NCI-H2107 (cell line): ENCODE results near the gene PEX14.
A peak's percentile ranks its signal among the peaks of the same experiment; 100 is the strongest.

Experiments
- DNase-seq: peaks from one replicate; lab custom pipeline; 2025; lab: John Stamatoyannopoulos, UW

PEX14 gene

DNA sequence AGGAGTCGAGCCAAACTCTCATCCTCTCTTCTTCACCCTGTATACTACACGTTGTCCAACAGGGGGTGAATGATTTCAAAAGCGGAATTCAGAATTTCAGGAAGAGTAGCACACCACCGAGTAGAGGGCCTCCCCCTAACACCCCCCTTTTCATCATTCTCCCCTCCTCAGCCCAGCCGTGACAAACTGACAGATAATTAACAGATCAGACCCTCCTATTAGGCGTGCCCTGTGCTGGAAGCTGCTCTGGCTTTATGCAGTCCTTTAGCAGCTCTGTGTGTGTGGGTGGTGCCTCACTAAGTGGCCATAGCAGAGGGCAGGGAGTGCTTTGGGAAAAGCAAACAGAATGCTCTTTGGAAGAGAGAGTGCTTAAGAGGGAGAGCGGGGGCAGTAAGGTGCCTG lies 44.3 kb downstream of the PEX14 start:
- no peak for DNase-seq

DNA sequence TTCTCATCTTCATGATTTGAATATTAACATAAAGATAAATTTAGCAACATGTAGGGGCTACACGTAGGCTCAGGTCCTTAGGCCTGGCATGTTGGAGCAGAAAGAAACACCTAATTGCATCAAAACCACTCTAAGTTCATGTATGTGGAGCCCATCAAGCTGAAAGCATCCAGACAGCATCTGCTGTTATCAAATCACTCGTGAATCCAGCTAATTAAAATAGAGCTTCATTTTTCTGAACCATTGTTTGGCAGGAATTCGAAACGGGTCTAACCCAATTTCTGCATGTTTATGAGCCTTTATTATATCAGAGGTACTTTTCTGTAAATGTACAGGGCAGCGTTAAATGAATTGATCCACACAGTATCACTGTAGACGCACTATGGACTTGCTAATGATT lies 45.7 kb downstream of the PEX14 start:
- DNase-seq = no peak

- no peak for DNase-seq
These were observed 46.2 kb downstream of the PEX14 start for GRCh38 chr1:10520952-10521351.

GRCh38 chr1:10521537-10522157 lies 46.9 kb downstream of the PEX14 start:
- DNase-seq = no peak

- no peak for DNase-seq
These were observed 47.6 kb downstream of the PEX14 start for GRCh38 chr1:10522322-10522860.

DNA sequence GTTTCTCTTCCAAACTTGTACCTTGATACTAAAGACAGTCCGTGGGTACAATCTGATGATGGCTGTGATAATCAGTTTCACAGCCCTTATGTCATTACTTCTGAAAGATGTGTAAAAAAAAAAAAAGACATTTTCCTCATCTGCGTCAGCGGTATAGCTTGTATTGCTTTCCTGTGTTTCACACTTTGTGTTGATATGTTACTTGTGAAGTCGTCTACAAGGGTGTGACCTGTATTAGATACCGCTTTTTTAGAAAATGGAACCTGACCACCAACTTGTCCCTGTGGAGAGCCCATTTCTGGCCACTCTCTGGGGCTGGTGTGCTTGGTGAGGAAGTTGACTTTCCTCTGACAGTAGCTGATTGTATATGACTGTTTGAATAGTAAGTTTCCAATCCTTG lies 50.5 kb downstream of the PEX14 start:
- no peak for DNase-seq

DNA sequence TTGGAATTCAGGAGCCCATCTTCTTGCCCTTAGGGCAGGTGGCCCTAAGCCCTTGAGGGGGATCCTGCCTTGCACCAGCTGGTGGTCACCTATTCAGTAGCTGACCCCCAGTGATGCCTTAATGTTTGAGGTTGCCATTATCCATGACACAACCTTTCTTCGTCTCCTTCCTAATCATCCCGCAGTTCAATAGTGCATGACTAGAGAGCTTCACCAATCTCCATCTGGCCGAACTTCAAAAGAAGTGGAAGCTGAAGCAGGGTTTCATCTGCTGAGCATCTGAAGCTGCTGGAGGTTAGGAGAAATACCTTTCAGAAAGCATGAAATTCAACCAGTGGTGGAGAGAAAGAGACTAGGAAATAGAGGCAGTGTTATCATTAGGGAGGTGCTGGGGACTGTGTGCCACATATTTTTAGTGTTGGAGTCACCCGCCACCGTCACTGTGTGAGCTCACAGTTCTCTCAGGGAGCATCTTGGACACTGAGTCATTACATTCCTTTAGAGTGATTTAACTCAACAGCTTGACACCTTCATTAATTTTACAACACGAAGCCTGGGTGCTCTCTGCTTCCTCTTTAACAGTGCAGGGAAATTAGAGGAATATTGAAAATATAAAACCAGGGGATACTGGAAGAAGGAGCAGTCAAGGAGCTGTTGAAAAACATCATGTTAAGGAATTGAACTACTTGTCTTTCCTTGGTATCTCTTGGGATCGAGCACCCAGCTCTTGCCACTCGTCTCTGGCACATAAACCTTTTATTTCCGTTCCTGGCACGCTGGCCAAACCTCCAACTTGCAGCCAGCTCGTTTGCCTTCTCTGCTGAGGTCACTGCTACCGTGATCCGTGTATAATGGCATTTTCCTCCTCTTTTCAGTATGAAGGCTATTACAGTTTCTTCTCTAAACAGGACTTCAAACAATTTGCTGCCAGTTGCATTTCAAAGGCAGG lies 53.6 kb downstream of the PEX14 start:
- DNase-seq = no peak

DNA sequence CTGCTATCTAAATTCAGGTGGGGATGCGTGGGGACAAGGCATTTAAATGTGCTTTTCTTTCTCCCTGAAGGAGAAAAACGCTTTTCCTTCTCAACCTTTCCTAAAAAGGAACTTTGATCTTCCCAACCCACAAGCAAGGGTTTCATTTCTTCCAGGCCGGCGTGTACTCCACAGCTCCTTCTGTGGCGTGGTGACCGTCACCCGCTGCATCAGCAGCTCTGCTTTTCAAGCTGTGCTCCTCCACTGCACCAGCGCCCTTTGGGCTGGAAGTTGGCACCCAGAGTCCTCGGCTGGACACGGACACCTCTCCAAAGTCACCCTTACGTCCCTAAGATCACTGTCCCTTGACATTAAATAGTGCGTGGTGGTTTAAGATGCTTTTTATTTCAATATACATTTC lies 54.3 kb downstream of the PEX14 start:
- no peak for DNase-seq

GRCh38 chr1:10529765-10530164 lies 55.0 kb downstream of the PEX14 start:
- no peak for DNase-seq

DNA sequence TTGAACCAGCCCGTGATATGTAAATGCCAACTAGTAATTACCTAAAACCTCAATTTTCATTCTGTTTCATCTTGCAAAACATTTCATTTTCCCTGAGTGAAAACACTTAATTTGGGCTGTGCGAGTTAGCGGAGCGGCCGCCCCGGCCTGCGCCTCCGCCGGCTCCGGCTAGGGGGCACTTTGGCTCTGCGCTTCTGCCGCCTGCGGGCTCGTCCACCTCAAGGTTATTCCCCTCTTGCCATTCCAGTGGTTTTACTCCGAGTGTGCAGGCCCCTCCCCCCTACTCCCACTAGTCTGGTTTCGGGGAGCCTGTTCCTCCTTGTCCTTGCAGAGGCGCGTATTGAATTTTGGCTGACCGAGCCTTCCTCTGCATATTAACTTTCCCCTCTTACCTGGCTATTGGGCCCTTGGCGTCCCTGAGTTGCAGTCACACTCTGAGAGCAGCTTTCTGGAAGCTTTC lies 55.6 kb downstream of the PEX14 start:
- DNase-seq = no peak

GRCh38 chr1:10530756-10531495 lies 56.2 kb downstream of the PEX14 start:
- DNase-seq = no peak

- no peak for DNase-seq
These were observed 57.6 kb downstream of the PEX14 start for GRCh38 chr1:10532362-10532761.

DNA sequence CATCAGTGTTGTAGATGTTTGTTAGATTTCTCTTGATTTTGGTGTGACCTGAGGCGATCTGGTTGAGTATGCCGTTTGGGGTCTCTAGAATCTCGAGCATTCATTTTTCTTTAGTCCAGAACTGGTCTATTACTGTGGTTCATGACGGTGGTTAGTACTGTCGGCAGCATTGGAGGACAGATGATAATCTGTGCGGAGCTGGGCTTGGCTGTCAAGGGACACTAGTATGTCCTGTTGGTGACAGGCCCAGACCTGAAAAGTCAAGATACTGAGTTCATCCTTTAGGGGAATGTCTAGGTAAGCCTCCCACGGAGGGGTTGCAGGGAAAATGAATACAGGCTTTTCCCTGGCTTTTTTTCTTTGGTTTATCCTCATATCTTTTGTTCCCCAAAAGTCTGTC lies 59.8 kb downstream of the PEX14 start:
- DNase-seq = no peak

DNA sequence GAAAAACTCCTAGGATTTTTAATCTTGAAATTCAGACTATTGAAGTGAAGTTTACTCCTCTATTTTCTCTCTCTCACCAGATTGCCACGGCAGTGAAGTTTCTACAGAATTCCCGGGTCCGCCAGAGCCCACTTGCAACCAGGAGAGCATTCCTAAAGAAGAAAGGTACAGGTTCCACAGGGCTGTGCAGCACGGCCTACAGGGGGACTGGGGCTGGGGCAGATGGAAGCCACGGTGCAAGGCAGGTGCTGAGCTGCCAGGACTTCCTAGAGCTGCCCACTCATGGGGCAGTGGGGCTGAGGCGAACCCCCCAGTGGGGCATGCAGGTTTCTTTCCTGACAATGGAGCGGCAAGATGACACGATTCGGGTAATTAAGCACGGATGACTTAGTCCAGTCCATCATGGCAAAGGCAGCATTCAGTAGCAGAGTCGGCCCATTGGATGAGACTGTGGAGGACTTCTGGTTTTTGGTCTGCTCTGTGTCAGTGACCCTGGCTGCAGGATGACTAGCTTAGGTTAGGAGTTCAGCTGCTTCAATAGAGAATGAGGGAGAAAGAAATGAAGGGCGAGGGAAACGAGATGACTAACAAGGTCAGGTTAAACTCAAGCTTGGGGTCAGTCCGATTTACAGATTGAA lies 61.5 kb downstream of the PEX14 start:
- DNase-seq = no peak

GRCh38 chr1:10537082-10537766 lies 62.5 kb downstream of the PEX14 start:
- DNase-seq = no peak

GRCh38 chr1:10538646-10539355 lies 64.1 kb downstream of the PEX14 start:
- DNase-seq = no peak

- no peak for DNase-seq
These were observed 64.8 kb downstream of the PEX14 start for GRCh38 chr1:10539411-10540043.

DNA sequence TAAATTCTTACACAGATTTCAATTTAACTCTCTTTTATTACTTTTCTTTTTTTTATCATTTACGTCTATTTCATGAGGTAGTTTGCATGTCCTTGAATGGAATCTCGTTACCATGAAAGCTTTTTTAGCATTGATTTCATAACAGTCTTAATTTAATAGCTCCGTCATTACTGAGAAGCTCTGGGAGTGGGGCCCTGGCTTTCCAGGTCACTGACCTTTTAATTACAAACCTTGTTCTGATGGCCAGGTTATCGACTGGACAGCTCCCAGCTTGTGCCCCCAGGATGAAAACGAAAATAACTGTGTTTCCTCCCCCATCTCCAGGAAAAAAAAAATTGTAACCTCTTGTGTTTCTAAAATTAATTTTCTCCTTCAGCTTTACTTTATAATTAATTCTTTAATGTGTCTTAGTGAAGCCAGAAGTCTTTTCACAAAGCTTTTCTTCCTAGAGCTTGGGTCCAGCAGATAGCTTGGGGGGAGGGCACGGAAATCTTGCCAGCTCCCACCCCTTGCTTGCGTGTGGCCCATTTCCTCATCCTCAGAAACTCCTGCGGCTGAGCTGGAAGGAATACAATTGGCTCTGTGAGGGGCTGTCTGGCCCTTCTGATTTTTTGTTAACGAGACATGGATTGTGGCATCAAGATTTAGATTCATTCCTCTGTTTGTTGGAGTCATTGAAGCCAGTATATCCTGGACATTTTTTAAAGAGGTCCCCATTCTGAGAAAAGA lies 65.7 kb downstream of the PEX14 start:
- no peak for DNase-seq

DNA sequence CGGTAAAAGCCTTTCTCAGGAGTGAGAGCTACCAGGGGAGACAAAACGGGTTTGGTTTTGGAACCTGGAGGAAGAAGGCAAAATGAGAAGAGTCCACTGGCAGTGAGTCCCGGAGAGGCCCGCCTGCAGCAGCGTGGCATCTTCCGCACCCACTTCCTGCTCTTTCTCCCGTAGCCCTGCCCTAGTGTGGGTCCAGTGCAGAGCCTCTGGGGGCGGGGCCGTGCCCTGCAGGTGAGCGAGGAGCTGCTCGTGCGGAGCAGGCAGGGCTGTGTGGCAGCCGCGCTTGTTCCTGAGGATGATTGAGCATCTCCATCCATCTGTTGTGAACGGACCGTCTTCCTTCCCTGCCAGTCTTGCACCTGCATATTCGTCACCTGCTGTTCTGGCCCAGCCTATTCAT lies 66.5 kb downstream of the PEX14 start:
- DNase-seq = peak; percentile 17
